HG03432 (cell line): ENCODE data around the gene RFLNA.

Source experiments
- ATAC-seq: cut with Tn5 transposase; IDR thresholded peaks from one replicate; pipeline ENCODE4 v1.9.1; 2021; ENCODE audit warnings: mild to moderate bottlenecking, moderate library complexity; ENCODE audit not compliant: unreplicated experiment

RFLNA gene

DNA sequence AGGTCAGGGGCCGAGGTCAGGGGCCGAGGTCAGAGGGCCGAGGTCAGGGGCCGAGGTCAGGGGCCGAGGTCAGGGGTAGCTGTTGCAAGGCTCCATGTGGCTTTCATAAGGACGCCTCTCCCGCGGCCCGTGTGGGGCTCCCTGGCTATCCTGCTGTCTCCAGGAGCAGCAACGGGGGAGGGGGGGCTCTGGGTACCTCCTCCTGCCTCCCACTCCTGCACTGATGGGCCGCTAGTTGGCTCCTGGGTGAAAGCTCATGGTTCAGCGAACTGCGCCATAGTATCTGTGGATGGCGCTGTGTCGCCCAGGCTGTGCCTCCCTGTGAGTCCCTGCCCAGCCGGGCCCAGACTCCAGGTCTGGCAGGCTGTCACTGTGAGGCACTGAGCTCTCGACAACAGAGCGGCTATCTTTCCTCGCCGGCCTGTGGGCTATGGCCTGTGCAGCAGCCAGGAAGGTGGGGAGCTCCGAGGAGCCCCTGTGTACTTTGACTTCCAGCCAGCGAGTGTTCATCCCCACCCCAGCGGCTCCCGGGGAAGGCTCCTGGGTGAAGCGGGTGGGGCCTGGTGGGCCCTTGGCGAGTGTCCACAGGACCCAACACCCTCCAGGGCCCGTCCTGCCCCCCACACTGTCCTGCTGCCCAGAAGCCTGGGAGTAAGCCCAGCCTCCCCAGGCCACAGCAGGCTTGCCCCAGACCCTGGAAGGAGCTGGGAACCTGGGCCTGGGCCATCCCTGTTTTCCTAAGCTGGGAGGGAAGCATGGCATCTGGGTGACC, 8.1 kb downstream of the RFLNA start:
- no peak for ATAC-seq

- no peak for ATAC-seq
Measured at GRCh38 chr12:124303579-124304313, 8.9 kb downstream of the RFLNA start.

- ATAC-seq, result no peak
Measured at GRCh38 chr12:124304314-124304790, 9.5 kb downstream of the RFLNA start.

DNA sequence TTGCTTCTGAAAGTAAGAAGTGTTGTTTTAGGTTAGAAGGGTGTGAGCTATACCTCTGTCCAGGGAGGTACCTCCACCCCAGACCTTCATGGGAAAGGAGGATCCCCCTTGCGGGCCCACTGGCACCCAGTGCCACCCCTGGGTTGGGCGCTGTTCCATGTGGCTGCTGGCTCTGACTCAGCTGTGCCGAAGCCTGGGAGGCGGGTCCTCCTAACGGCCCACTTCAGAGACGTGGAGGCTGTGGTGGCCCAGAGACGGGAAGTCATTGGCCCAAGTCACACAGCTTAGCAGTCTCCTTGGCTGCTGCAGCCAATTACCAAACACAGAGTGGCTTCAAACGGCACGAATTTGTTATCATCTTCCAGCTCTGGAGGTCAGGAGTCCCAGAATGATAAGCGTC, 10.2 kb downstream of the RFLNA start:
- no peak for ATAC-seq

DNA sequence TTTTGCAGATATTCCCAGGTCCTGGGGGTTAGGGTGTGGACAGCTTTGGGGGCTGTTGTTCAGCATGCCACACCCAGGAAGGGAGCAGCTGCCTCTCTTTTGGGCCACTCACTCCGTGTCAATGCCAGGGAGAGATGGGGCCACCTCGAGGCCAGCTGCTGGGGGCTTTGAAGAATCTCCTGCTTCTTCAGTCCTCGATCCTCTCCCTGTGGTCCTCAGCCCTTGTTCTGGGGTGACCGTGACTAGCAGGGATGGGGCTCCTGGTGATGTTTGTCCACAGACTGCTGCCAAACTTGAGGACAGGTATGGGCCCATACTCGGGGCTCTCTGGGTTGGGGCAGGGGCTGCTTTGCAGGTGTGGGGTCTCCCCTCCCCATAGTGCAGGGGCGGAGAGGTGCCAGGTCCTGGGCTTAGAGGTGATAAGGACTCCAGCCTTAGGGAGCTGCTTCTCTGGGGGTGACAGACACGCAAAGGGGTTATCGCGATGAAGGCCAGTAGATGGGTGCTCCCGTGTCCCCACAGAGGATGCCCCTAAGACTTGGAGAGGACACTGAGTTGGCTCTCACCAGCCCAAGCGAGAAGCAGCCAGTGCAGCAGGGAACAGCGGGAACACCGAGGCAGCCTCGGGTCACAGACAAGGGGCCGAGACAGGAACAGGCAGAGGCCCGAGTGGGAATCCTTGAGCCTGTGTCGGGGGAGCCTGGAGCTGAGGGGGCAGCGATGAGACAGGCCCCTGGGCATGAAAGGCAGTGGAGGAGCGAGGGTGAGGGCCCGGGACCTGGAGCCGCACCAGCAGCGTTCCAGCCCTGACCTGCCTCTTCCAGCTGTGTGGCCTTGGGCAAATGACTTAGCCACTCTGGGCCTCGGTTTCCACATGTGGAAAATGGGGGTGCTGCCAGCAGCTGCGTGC, 11.1 kb downstream of the RFLNA start:
- no peak for ATAC-seq

DNA sequence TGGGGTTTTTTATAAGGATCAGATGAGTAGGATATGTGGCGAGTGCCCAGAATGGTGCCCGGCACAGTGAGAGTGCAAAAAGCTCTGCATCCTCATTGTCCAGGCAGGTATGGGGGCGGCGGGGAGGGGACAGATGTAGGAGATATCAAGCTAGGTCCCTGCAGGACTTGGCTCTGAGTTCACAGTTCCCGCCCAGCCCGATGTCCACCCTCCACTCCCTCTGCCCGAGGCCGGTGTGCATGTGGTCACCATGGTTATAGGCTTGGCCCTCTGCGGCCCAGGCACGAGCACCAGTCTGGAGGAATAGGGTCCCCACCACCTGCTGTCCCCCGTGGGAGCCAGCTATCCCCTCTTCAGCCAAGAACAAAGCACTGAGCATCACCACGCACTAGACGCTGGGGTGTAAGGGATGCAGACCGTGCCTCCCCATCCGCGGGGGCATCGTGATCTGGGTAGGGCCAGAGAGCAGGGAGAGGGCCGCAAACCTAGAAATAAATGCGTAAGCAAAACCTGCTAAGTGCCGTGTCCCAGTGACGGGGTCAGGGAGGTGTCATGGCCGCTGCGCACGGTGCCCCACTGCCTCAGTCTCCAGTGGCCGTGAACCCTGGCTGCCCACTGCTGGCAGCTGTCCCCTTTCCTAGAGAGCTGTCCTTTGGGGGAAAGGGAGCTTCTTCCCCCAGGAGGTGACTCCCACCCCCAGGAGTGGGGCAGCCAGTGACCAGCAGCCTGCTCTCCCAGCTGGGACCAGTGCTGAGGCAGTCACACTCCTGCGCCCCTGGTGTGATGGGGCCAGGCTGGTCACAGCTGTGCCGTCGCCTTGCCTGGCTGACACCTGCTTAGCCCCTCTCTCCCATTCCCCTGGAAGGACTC, 12.0 kb downstream of the RFLNA start:
- no peak for ATAC-seq

DNA sequence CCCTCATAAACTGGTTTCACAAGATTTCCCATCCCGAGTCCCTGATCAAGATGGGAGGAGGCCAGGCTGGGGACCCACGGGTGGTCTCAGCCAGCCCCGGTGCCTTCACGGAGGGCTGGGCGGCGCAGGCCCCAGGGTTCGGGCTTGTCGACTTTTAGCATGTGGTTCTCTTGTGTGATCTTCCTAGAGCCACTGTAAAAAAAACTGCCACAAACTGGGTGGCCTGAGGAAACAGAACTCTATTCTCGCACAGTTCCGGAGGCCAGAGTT, 12.6 kb downstream of the RFLNA start:
- ATAC-seq, result no peak

DNA sequence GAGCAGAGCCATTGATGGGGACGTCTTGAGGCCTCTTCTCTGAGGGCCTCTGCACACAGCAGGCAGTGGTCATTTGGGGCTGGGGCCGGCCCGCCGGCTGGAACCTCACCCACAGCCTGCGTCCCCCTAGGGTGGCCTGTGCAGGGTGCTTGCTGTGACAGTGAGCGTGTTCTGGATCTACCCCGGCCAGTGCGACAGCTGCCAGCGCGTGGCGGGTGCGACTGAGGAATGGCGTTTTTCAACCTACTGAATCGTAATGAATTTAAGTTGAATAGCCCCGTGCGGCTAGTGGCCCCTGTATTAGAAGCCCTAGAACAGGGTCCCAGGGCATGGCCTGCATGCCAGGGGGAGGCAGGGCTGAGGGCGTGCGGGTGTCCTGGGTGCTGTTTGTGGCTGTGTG, 13.8 kb downstream of the RFLNA start:
- no peak for ATAC-seq

GRCh38 chr12:124309231-124309630, 14.3 kb downstream of the RFLNA start:
- ATAC-seq, result no peak

DNA sequence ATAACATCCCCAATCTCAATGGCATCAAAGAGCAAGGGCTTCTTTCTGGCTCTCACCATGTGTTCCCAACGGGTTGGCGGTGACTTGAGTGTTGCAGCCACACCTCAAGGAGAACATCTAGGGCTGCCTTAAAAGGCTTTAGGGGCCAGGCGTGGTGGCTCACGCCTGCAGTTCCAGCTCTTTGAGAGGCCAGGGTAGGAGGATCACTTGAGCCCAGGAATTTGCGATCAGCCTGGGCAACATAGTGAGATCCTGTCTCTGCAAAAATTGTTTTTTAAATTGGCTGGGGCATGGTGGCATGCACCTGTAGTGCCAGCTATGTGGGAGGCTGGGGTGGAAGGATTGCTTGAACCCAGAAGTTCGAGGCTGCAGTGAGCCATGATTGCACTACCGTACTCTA, 14.9 kb downstream of the RFLNA start:
- ATAC-seq, result no peak

- no peak for ATAC-seq
Measured at GRCh38 chr12:124310178-124310577, 15.3 kb downstream of the RFLNA start.

GRCh38 chr12:124310785-124311184, 15.9 kb downstream of the RFLNA start:
- ATAC-seq, result no peak

- no peak for ATAC-seq
Measured at GRCh38 chr12:124311292-124312109, 16.6 kb downstream of the RFLNA start.

DNA sequence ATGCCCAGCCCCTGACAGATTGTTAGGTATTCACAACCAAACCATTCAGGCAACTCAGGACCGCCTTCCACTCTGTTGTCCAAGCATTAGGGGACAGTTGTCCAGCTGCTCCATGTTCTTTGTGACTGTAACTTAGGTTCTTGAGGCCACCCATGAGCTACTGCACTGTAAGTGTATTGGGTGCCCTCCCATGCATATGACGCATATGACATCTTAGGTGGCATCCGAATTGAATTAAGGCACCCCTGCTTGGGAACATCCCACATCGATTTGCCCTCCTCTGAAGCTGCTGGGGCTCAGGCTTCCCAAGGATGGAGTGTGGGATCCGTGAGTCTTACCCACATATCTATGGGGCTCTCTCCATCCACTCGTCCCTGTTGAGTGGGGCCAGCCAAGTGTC, 17.7 kb downstream of the RFLNA start:
- ATAC-seq, result no peak

DNA sequence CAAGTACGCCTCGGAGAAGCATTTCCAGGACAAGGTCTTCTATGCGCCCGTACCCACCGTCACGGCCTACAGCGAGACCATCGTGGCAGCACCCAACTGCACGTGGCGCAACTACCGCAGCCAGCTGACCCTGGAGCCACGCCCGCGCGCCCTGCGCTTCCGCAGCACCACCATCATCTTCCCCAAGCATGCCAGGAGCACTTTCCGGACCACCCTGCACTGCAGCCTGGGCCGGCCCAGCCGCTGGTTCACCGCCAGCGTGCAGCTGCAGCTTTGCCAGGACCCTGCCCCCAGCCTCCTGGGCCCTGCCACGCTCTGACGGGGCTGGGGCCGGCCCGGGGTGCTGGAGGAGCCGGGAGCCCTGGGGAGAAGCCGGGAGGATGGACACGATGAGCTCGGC, 19.3 kb downstream of the RFLNA start:
- ATAC-seq, result no peak

DNA sequence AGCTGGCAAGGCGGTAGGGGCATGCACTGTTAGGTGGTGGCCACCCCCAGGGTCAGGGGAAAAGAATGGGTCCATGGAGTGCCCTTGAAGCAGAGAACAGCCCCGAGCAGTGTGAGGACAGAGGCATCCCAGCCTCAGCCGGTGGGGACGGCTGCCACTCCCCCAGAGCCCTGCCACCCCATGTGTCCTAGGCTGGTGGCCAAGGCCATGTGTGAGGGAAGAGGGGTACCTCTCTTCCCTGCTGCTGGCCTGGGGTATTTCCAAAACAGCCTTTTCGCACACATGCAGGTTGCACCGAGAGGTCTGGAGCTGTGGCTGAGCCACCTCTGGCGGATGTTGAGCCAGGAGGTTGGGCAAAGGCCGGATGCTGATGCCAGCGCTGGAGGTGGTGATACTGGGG, 19.9 kb downstream of the RFLNA start:
- ATAC-seq, result no peak

- no peak for ATAC-seq
Measured at GRCh38 chr12:124315372-124316044, 20.6 kb downstream of the RFLNA start.

GRCh38 chr12:124316257-124316900, 21.5 kb downstream of the RFLNA start:
- ATAC-seq, result no peak

DNA sequence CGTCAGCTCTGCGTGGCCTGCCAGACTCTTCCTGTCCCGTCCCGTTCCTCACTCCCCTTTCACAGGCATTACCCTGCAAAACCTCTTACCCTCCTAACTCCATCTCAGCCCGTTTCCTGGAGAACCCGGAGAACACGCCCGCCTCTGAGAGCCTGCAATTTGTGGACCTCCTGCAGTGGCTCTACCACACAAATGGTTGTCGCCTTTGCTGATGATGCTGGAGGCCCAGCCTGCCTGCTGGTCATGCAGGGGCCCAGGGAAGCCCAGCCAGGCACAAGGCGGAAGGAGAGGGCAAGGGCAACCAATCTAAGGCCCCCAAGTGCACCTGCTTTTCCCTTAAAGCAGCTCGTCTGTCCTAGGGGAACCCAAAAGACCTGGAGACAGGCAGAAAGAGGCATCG, 22.5 kb downstream of the RFLNA start:
- ATAC-seq, result no peak
